K562 (cell line): Measurements from ENCODE around the gene CLIP4. TPM values are rescaled to one million over a fixed set of nuclear protein-coding genes. Genes with fewer than 3 reads are reported as not detected.

Experiments used
- ATAC-seq: fragments of 200-7000 bp; cut with Tn5 transposase; 3 replicates; pipeline ENCODE4 v1.9.1; 2020; ENCODE audit warnings: moderate library complexity
- BruUV-seq: library from RNA; stranded (reverse); fragments of 400-500 nt; replicated peaks from 2 replicates; lab custom pipeline; 2021; lab: Mats Ljungman, UMichigan
- CTCF ChIA-PET: fragments of 300-600 bp; formaldehyde crosslinking; extraction: SDS; loops from one replicate; lab custom pipeline; 2021; ENCODE audit warnings: low intra/inter-chr PET ratio; lab: Yijun Ruan, JAX
- POLR2A ChIA-PET: fragments of 300-600, 350-650 bp; sonication (Branson Sonifier 250); formaldehyde crosslinking; extraction: SDS; loops from one replicate; lab custom pipeline; 2021; ENCODE audit warnings: antibody characterized with exemption, inconsistent platforms; lab: Yijun Ruan, JAX
- DNase-seq, 4 experiments: peaks; one replicate each; pipeline versions ENCODE4 v3.0.0 to v3.0.0-alpha.2; 2011 to 2018; ENCODE audit warnings: low spot score in 3 of 4, mixed read lengths in 3 of 4; ENCODE audit errors: extremely low read depth in 1 of 4
- FAIRE-seq: peaks from 2 replicates; lab custom pipeline; 2011; peaks lifted over from hg19 to GRCh38; lab: Jason Lieb, UNC
- H2AFZ ChIP-seq: 2 replicates; pipeline ENCODE4 v1.6.0; 2011; ENCODE audit warnings: low read depth, low read length, control low read depth, inconsistent platforms
- H3K27ac ChIP-seq: fragments of 200-600 bp; 3 replicates; pipeline ENCODE4 v1.8.0; 2011; ENCODE audit warnings: low read depth, mild to moderate bottlenecking, control low read depth, inconsistent platforms, low read length, moderate library complexity, mixed read lengths; ENCODE audit errors: extremely low read depth
- H3K27me3 ChIP-seq, 2 experiments: fragments of 300-600 bp in 1 of 2; 2 replicates in 1 of 2; 3 replicates in 1 of 2; pipeline versions ENCODE4 v1.6.0 to v1.8.0; 2011; ENCODE audit warnings: inconsistent platforms in 2 of 2, low read length in 2 of 2, mild to moderate bottlenecking in 1 of 2, mixed read lengths in 1 of 2, moderate library complexity in 1 of 2; ENCODE audit not compliant: control insufficient read depth in 2 of 2, insufficient read depth in 2 of 2
- H3K36me3 ChIP-seq: fragments of 300-600 bp; 3 replicates; pipeline ENCODE4 v1.8.0; 2011; ENCODE audit warnings: mild to moderate bottlenecking, low read length, inconsistent platforms; ENCODE audit not compliant: control insufficient read depth, insufficient read depth
- H3K4me1 ChIP-seq, 2 experiments: fragments of 200-600 bp in 1 of 2; replicated peaks in 1 of 2; 2 replicates in 1 of 2; 3 replicates in 1 of 2; pipeline versions ENCODE4 v1.5.1 to v1.8.0; 2011; ENCODE audit warnings: inconsistent platforms in 2 of 2, low read length in 2 of 2, mild to moderate bottlenecking in 1 of 2, mixed read lengths in 1 of 2, moderate library complexity in 1 of 2; ENCODE audit not compliant: control insufficient read depth in 2 of 2, insufficient read depth in 2 of 2
- H3K4me2 ChIP-seq: 2 replicates; pipeline ENCODE4 v1.6.1; 2011; ENCODE audit warnings: low read length, control low read depth, inconsistent platforms, mixed read lengths; ENCODE audit not compliant: insufficient read depth
- H3K4me3 ChIP-seq: fragments of 200-600 bp; sonication (generic), shearing (Covaris generic); 2 replicates; pipeline ENCODE4 v1.5.1; 2016; ENCODE audit warnings: control low read depth, inconsistent platforms
- H3K79me2 ChIP-seq: fragments of 200-600 bp; 3 replicates; pipeline ENCODE4 v1.8.0; 2011; ENCODE audit warnings: low read length, inconsistent platforms; ENCODE audit not compliant: control insufficient read depth, insufficient read depth
- H3K9ac ChIP-seq, 2 experiments: 2 replicates each; pipeline versions ENCODE4 v1.6.0 to v1.6.1; 2011; ENCODE audit warnings: low read depth in 2 of 2, low read length in 2 of 2, control low read depth in 1 of 2, inconsistent platforms in 1 of 2, mild to moderate bottlenecking in 1 of 2, mixed read lengths in 1 of 2; ENCODE audit not compliant: insufficient read depth in 1 of 2
- H3K9me1 ChIP-seq: one replicate; pipeline ENCODE4 v1.6.0; 2011; ENCODE audit warnings: inconsistent platforms, mild to moderate bottlenecking, low read length, moderate library complexity; ENCODE audit not compliant: control insufficient read depth, insufficient read depth
- H3K9me3 ChIP-seq: replicated peaks from 2 replicates; pipeline ENCODE4 v1.5.1; 2011; ENCODE audit warnings: low read depth, low read length, inconsistent platforms; ENCODE audit not compliant: control insufficient read depth, insufficient read depth
- H4K20me1 ChIP-seq: replicated peaks from 2 replicates; pipeline ENCODE4 v1.6.1; 2011; ENCODE audit warnings: low read length, inconsistent platforms, mixed read lengths; ENCODE audit not compliant: control insufficient read depth, insufficient read depth
- BRD4 ChIP-seq: fragments of 200-600 bp; sonication (generic); IDR thresholded peaks from 2 replicates; pipeline ENCODE4 v1.6.1; 2017; ENCODE audit warnings: inconsistent platforms
- TAL1 ChIP-seq: fragments of 450-650 bp; IDR thresholded peaks from 2 replicates; pipeline ENCODE4 v1.6.1; 2016; ENCODE audit warnings: mild to moderate bottlenecking
- TRIM28 ChIP-seq: fragments of 450-650 bp; IDR thresholded peaks from 2 replicates; pipeline ENCODE4 v1.6.1; 2017
- U2AF1 ChIP-seq: fragments of 200-400 bp; formaldehyde crosslinking; optimal IDR thresholded peaks from 2 replicates; pipeline ENCODE3; 2017; ENCODE audit warnings: mild to moderate bottlenecking, low read depth, low read length, moderate library complexity
- XRCC3 ChIP-seq: fragments of 450-650 bp; IDR thresholded peaks from 2 replicates; pipeline ENCODE4 v1.6.1; 2017; ENCODE audit warnings: mild to moderate bottlenecking, moderate library complexity
- ZNF224 ChIP-seq: sonication (generic); formaldehyde crosslinking; IDR thresholded peaks from 2 replicates; pipeline ENCODE4 v1.8.0; 2022; ENCODE audit warnings: mild to moderate bottlenecking, missing genetic modification reagents
- ZNF253 ChIP-seq: fragments of 250-450 bp; sonication (Bioruptor Pico); conservative IDR thresholded peaks from 2 replicates; pipeline ENCODE4 v1.6.1; 2021; ENCODE audit warnings: mild to moderate bottlenecking
- ZNF79 ChIP-seq: fragments of 250-450 bp; sonication (Bioruptor Pico); IDR thresholded peaks from 2 replicates; pipeline ENCODE4 v1.4.0; 2020; ENCODE audit warnings: low read depth, mild to moderate bottlenecking, moderate library complexity
- WGBS: fragments of 100-300 bp; shearing (Covaris generic); methylation state at CpG from one replicate; pipeline ENCODE4 v1.1.6; 2016; ENCODE audit warnings: low coverage, mixed read lengths; ENCODE audit not compliant: insufficient coverage; ENCODE audit errors: missing lambda C conversion rate; 5-methylcytosine and 5-hydroxymethylcytosine counted together
- in situ Hi-C: fragments of 300-500 bp; cut with MboI; formaldehyde crosslinking; loops from 4 replicates; pipeline ENCODE4 v1.15.0; 2018; ENCODE audit warnings: inconsistent platforms, mixed read lengths
- intact Hi-C: fragments of 100-400 bp; cut with micrococcal nuclease; formaldehyde crosslinking; loops from 2 replicates; pipeline ENCODE4 v1.14.2; 2022
- polyA plus RNA-seq, 8 experiments: library from polyadenylated mRNA; depleted of rRNA in 4 of 8; stranded (reverse) in 5 of 8; unstranded in 3 of 8; fragments of >200 nt; fragmentation: Nextera tagmentation in 2 of 8; fragmentation: Illumina TruSeq in 1 of 8; extraction: Ambion mirVana in 2 of 8; extraction: Trizol in 1 of 8; gene quantifications; 2 replicates each; pipeline versions ENCODE4 v1.2.1 to v1.2.3, GENCODE V29; 2011 to 2014; ENCODE audit warnings: inconsistent platforms in 1 of 8, missing spikeins in 1 of 8
- total RNA-seq, 7 experiments: library from RNA; depleted of rRNA in 6 of 7; stranded (reverse); fragments of >200 nt in 6 of 7; fragmentation: Illumina TruSeq in 2 of 7; extraction: Trizol in 2 of 7; gene quantifications; 2 replicates each; pipeline versions ENCODE4 v1.2.1 to v1.2.3, GENCODE V29; 2011 to 2021; ENCODE audit warnings: low replicate concordance in 1 of 7

Gene CLIP4
- total and polyA plus RNA-seq, 9 of the 15 experiments (the other 6 are each of a cell fraction or from before 2014, with no cell fraction given) = 0.03 to 0.38 (median 0.13) TPM; not detected in 5

- no peak overlapping the region for H3K4me2 ChIP-seq
- no peaks in the 10 kb centered on the region for H3K79me2 ChIP-seq
- BruUV-seq = no TSS peak
- DNase-seq (no peak), ATAC-seq (no peak), FAIRE-seq (no peak)
- H3K4me3 ChIP-seq = no peak overlapping the region
- H3K27ac ChIP-seq = no peak overlapping the region
- ChIA-PET POLR2A (no interaction called here), CTCF (no interaction called here)
- H3K36me3 ChIP-seq = no peaks in the 10 kb centered on the region
- no peaks in the 10 kb centered on the region for H3K9me3 ChIP-seq
- no peaks in the 10 kb centered on the region for H3K9me1 ChIP-seq
- intact Hi-C loops (no loop called here), in situ Hi-C loops (no loop called here)
- H3K27me3 ChIP-seq = peaks cover 0 to 6% of the 10 kb centered on the region in 2 experiments; a peak in 2 of 5 replicates
- no peak overlapping the region for H2AFZ ChIP-seq
- H4K20me1 ChIP-seq = no peaks in the 10 kb centered on the region
- no peaks in the 10 kb centered on the region for H3K4me1 ChIP-seq
- 0% methylated on average over 5 of the region's 5 CpGs for WGBS
- TF ChIP-seq TAL1 (no peak), ZNF253 (CRISPR knock-in tag) (no peak), BRD4 (no peak), ZNF224 (CRISPR knock-in tag) (no peak), ZNF79 (CRISPR knock-in tag) (no peak), XRCC3 (no peak), U2AF1 (no peak), TRIM28 (no peak)
- H3K9ac ChIP-seq = no peak overlapping the region
These were observed 32.3 kb upstream of the CLIP4 start for GRCh38 chr2:29082804-29083495.
